Measurements from ENCODE around the gene DDX28. TPM values are rescaled to one million over a fixed set of nuclear protein-coding genes. Genes with fewer than 3 reads are reported as not detected.

DDX28 gene
- total RNA-seq, 1 experiment from 2014 or later: 13.4 TPM

DNA sequence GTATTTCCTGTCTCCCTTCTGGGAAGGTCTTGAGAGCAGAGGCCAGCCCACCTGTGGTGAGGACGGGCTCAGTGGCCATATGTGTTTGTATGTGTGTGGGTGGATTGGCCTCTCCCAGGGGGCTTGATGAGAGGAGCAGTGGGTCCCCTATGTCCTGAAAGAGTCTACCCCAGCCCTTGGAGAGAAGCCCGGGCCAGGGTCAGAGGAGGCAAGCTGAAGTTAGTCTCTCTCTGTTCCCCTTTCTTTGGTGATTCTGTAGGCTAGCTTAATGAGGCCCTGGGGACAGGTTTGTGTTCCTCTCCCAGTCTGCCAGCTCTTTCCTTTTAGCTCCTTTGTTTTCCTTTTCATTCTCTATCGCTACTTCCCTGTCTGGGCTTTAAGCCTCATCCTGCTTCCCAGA is 38.4 kb upstream of the DDX28 start:
- H3K27ac ChIP-seq (ENCODE audit: low read length): no peak overlapping the region
- no TSS peak for BruUV-seq (replicated peaks)
- intact Hi-C loops (cut with micrococcal nuclease): no loop called here
- no peaks in the 10 kb centered on the region for H4K20me1 ChIP-seq (ENCODE audit: low read length)
- no peaks in the 10 kb centered on the region for H3K9me3 ChIP-seq (ENCODE audit: low read length)
- no peaks in the 10 kb centered on the region for H3K4me1 ChIP-seq (ENCODE audit: insufficient read depth, low read length)
- H3K36me3 ChIP-seq (ENCODE audit: low read depth, low read length): no peaks in the 10 kb centered on the region
- H3K9ac ChIP-seq (ENCODE audit: low read length): no peak overlapping the region
- H3K79me2 ChIP-seq (ENCODE audit: low read length): no peaks in the 10 kb centered on the region
- H3K9me2 ChIP-seq (replicated peaks; ENCODE audit: low read length): no peaks in the 10 kb centered on the region
- DNase-seq: no peak
- CTCF ChIA-PET: no interaction called here
- no peaks in the 10 kb centered on the region for H3K27me3 ChIP-seq (ENCODE audit: low read length)
- no peak overlapping the region for H2AFZ ChIP-seq (ENCODE audit: low read length)
- no peak overlapping the region for H3K4me3 ChIP-seq (ENCODE audit: low read length)
- no peaks in the 10 kb centered on the region for H3F3A ChIP-seq (ENCODE audit: low read length, unreplicated experiment)
- H3K4me2 ChIP-seq (ENCODE audit: low read length): no peak overlapping the region
- TF ChIP-seq EZH2 (IDR thresholded peaks at IDR 0.05; ENCODE audit: low read length, unreplicated experiment): no peak
- TF ChIP-seq, protein P1, sequence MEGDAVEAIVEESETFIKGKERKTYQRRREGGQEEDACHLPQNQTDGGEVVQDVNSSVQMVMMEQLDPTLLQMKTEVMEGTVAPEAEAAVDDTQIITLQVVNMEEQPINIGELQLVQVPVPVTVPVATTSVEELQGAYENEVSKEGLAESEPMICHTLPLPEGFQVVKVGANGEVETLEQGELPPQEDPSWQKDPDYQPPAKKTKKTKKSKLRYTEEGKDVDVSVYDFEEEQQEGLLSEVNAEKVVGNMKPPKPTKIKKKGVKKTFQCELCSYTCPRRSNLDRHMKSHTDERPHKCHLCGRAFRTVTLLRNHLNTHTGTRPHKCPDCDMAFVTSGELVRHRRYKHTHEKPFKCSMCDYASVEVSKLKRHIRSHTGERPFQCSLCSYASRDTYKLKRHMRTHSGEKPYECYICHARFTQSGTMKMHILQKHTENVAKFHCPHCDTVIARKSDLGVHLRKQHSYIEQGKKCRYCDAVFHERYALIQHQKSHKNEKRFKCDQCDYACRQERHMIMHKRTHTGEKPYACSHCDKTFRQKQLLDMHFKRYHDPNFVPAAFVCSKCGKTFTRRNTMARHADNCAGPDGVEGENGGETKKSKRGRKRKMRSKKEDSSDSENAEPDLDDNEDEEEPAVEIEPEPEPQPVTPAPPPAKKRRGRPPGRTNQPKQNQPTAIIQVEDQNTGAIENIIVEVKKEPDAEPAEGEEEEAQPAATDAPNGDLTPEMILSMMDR (conservative IDR thresholded peaks at IDR 0.05; ENCODE audit: low read depth, low read length): no peak
- no peak for TF ChIP-seq EZH2phosphoT487 (IDR thresholded peaks at IDR 0.05; ENCODE audit: borderline replicate concordance, low read length)
- no peak for ATAC-seq
- POLR2A ChIA-PET (ENCODE audit: unreplicated experiment): no interaction called here

DNA sequence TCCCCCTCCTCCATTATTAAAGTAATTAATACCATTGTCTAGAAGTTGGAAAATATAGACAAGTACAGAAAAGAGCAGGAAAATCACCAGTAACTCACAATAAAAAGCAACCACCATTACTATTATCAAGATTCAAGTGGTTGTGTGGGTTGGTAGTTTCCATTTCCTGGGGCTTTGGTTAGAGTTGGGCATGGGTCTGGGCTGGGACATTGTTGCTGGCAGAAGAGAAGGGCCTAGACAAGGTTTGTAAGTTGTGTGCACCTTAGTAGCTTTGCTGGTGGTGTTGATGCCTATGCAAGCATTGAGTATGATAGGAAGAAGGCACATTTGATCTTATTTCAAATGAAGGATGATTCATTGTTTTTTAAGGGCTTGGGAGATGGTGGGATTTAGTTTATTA is 36.8 kb upstream of the DDX28 start:
- Histone ChIP-seq H4K20me1 (ENCODE audit: low read length) (no peaks in the 10 kb centered on the region), H3K9me3 (ENCODE audit: low read length) (no peaks in the 10 kb centered on the region), H3K27me3 (ENCODE audit: low read length) (no peaks in the 10 kb centered on the region), H3K4me1 (ENCODE audit: insufficient read depth, low read length) (no peaks in the 10 kb centered on the region), H3K27ac (ENCODE audit: low read length) (no peak overlapping the region), H3K9me2 (replicated peaks; ENCODE audit: low read length) (no peaks in the 10 kb centered on the region), H3K79me2 (ENCODE audit: low read length) (no peaks in the 10 kb centered on the region), H3K36me3 (ENCODE audit: low read depth, low read length) (0 out of 2 replicates have a peak, but pooled peaks cover 2% of the 10 kb centered on the region), H3K4me3 (ENCODE audit: low read length) (no peak overlapping the region), H3F3A (ENCODE audit: low read length, unreplicated experiment) (no peaks in the 10 kb centered on the region), H3K9ac (ENCODE audit: low read length) (no peak overlapping the region), H2AFZ (ENCODE audit: low read length) (no peak overlapping the region), H3K4me2 (ENCODE audit: low read length) (no peak overlapping the region)
- TF ChIP-seq EZH2 (IDR thresholded peaks at IDR 0.05; ENCODE audit: low read length, unreplicated experiment) (no peak), EZH2phosphoT487 (IDR thresholded peaks at IDR 0.05; ENCODE audit: borderline replicate concordance, low read length) (no peak)
- TF ChIP-seq, protein P1 (conservative IDR thresholded peaks at IDR 0.05; ENCODE audit: low read depth, low read length): no peak
- CTCF ChIA-PET: no interaction called here
- DNase-seq: no peak
- POLR2A ChIA-PET (ENCODE audit: unreplicated experiment): no interaction called here
- ATAC-seq: no peak
- no TSS peak for BruUV-seq (replicated peaks)
- intact Hi-C loops (cut with micrococcal nuclease): no loop called here

DNA sequence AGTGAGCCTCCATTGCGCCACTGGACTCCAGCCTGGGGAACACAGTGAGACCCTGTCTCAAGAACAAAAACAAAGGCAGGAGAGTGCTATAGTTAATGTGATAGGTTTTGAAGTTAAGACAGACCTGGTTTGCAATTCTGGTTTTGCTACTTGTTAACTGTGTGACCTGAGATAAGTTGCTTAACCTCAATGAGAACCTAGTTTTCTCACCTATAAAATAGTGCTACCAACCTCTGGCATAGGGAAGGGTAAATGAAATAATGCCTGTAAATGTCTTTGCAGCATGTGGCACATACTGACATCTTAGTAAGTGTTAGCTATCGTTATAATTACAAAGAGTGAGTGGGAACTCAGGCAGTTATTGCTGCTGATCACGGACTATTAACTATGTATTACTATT is 32.4 kb upstream of the DDX28 start:
- no peaks in the 10 kb centered on the region for H3K4me1 ChIP-seq (ENCODE audit: insufficient read depth, low read length)
- H4K20me1 ChIP-seq (ENCODE audit: low read length): no peaks in the 10 kb centered on the region
- ChIA-PET CTCF (no interaction called here), POLR2A (ENCODE audit: unreplicated experiment) (no interaction called here)
- no peaks in the 10 kb centered on the region for H3K79me2 ChIP-seq (ENCODE audit: low read length)
- H3F3A ChIP-seq (ENCODE audit: low read length, unreplicated experiment): no peaks in the 10 kb centered on the region
- no peak overlapping the region for H3K27ac ChIP-seq (ENCODE audit: low read length)
- TF ChIP-seq EZH2phosphoT487 (IDR thresholded peaks at IDR 0.05; ENCODE audit: borderline replicate concordance, low read length): no peak
- TF ChIP-seq, protein P1 (conservative IDR thresholded peaks at IDR 0.05; ENCODE audit: low read depth, low read length): no peak
- H3K27me3 ChIP-seq (ENCODE audit: low read length): no peaks in the 10 kb centered on the region
- no TSS peak for BruUV-seq (replicated peaks)
- H3K9me2 ChIP-seq (replicated peaks; ENCODE audit: low read length): no peaks in the 10 kb centered on the region
- no peak overlapping the region for H2AFZ ChIP-seq (ENCODE audit: low read length)
- 0 out of 2 replicates have a peak, but pooled peaks cover 2% of the 10 kb centered on the region for H3K36me3 ChIP-seq (ENCODE audit: low read depth, low read length)
- no peak overlapping the region for H3K4me3 ChIP-seq (ENCODE audit: low read length)
- DNase-seq (no peak), ATAC-seq (no peak)
- H3K4me2 ChIP-seq (ENCODE audit: low read length): no peak overlapping the region
- H3K9ac ChIP-seq (ENCODE audit: low read length): no peak overlapping the region
- no peaks in the 10 kb centered on the region for H3K9me3 ChIP-seq (ENCODE audit: low read length)
- intact Hi-C loops (cut with micrococcal nuclease): no loop called here
